ENCODE data around the gene GRB10. TPM values are rescaled to one million over a fixed set of nuclear protein-coding genes. Genes with fewer than 3 reads are reported as not detected.

GRB10 gene
- total RNA-seq, 1 experiment from 2014 or later, result 47.3 TPM

- DNase-seq (ENCODE audit: low spot score), result no peak
Observed at GRCh38 chr7:50693455-50694130, 89.1 kb downstream of the GRB10 start.

- DNase-seq (ENCODE audit: low spot score), result no peak
Observed at GRCh38 chr7:50690541-50691011, 92.1 kb downstream of the GRB10 start.

GRCh38 chr7:50688226-50688590 lies 94.5 kb downstream of the GRB10 start:
- no peak for DNase-seq (ENCODE audit: low spot score)

DNA sequence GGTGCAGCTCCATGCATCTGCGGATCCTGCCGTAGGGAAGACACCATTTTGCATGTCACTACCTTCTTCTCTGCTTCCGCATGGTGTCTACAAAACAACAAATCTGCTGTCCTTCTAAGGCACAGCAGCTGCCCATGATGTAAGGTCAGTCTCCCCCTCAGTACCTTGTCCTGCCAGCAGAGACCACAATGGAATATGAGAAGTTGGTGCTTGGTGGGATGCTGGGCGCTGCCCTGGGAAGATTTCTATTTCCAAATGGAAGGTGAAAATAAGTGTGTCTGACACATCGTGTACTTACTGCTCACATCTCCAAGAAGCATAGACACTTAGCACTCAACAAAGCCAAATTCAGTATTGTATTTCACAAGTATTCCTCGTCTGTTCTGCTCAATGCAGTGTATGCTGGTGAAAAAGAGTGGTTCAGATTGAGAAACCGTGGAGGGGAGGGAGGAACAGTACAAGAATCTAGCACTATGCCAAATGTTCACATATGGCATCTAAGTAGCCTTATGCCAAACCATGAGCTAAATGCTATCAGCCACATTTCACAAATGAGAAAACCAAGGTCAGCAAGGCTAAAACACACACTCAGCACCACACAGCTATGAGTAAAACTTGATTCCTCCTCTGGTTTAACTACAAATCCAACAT lies 95.0 kb downstream of the GRB10 start:
- no peak for DNase-seq (ENCODE audit: low spot score)

- DNase-seq (ENCODE audit: low spot score), result no peak
Observed at GRCh38 chr7:50687096-50687495, 95.6 kb downstream of the GRB10 start.

DNA sequence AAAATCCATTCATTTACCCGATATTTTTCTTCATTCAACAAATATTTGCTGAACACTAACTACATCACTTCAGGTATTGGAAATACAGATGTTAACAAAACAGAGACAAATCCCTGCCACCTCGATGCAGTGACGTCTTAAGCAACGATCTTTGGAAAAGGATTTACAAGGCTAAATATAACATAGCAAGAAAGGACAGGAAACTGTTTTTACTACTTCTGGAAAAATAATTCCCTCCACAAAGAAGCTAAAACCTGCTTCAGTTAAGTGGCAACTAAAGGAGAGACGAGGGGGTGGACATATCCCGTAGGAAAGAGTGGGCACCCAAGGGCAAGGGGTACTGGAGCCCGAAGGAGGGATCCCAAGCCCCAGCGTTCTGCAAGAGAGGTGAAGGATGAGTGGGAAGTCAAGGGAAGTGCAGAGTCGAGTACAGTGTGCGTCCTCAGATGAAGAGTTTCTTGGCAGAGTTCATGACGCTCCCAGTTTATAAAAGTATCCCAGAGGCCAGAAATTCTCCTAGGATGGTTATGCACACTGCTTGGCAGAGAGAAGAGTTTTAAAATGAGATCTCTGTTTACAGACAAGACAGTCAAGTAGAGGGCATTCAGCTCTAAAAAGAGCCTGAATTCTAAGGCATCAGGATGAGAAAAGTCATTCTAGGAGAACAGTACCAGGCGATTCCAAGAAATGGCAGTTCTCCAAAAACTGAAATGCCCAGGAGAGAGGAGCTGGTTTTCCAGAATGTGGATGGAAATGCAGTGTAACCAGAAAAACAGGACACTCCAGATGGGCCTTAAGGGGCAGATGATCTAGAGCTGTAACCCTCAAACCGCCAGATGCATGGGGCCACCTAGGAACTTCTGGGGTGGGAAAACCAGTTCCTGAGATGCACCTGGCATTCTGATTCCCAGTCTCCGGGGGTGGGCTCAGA lies 97.3 kb downstream of the GRB10 start:
- DNase-seq (ENCODE audit: low spot score), result no peak

- no peak for DNase-seq (ENCODE audit: low spot score)
Observed at GRCh38 chr7:50684713-50685075, 98.0 kb downstream of the GRB10 start.

- DNase-seq (ENCODE audit: low spot score), result no peak
Observed at GRCh38 chr7:50684011-50684712, 98.5 kb downstream of the GRB10 start.

GRCh38 chr7:50682573-50682972 lies 100.1 kb downstream of the GRB10 start:
- no peak for DNase-seq (ENCODE audit: low spot score)

GRCh38 chr7:50682079-50682478 lies 100.6 kb downstream of the GRB10 start:
- DNase-seq (ENCODE audit: low spot score), result no peak

DNA sequence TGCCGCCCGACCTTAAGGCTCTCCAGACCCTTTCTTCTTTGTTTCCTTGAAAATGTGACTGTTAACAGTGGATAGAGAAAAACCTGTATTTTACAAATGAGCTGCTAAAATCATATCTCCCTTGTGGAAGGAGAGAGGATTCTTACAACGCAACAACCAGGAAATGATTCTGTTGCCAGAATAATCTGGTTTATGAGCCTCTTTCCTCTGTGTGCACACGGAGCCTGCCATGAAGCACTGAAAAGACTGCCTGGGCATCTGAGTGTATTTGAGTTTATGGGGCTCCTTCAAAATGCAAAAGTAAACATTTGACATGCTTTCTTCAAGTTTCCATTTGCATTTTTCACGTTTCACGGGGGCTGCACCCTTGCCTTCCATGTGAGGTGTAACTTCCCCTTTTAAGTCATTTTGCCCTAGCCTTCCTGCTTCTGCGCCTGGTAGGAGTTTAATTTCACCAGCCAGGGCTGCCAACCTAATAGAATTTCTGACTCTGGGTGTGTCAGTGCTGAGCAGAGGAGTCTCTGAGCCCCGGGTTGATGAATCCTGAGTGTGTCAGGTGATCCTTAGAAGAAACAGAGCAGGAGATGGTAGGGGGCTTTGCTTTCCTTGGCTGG lies 101.2 kb downstream of the GRB10 start:
- DNase-seq (ENCODE audit: low spot score), result no peak

DNA sequence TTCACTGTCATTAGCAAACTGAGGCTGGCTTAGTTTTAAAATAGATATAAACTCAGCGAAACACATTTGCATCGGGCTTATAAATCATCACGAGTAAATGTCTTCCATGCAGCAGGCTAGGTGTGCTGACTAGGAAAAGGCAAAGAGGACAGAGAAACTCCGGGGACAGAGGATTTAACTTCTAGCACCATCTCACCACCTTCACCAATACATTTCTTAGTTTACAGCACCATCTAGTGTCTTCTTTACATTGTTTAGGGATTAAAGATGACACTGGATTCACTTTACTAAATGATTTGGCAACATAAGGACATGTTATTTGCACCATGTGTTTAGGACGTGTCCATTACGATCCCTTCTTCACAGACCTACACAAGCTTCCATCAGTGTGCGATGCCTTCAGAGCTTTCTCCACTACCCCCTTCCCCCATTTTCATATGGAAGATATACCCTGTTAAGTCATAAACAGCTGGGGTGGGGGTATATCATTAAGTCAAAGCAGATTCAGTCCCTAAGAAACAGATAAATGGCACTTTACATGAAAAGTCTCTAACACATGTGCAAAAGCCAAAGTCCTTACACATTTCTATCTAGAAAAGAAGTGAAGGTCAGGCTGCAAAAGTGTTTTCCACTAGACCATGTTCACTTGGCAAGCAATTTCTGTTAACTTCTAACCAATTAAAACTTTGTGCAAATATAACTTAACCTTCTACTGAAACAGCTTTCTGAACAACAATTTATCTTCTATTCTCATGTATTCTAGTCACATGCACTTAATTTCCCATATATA lies 103.3 kb downstream of the GRB10 start:
- peak; percentile 51 for DNase-seq (ENCODE audit: low spot score)

- DNase-seq (ENCODE audit: low spot score), result no peak
Observed at GRCh38 chr7:50678586-50678985, 104.1 kb downstream of the GRB10 start.

DNA sequence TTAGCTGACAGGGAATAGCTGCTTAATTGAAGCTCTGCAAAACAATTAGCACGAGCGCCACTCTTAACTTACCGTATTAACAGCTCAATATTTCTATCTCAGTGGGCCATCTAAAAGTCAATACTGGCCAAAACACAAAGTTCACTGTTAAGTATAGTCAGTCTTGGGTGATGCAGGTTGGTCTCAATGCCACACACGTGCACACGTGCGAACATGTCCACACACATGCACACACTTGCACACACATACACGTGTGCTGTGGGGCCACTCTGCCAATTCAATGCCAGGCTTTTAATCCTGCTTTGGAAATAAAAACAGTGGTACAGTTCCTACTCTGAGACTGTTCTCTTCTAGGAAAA lies 105.1 kb downstream of the GRB10 start:
- DNase-seq (ENCODE audit: low spot score), result no peak

GRCh38 chr7:50676740-50677637 lies 105.7 kb downstream of the GRB10 start:
- DNase-seq (ENCODE audit: low spot score), result no peak

GRCh38 chr7:50676079-50676478 lies 106.6 kb downstream of the GRB10 start:
- DNase-seq (ENCODE audit: low spot score), result no peak

GRCh38 chr7:50674896-50675835 lies 107.5 kb downstream of the GRB10 start:
- DNase-seq (ENCODE audit: low spot score), result no peak

DNA sequence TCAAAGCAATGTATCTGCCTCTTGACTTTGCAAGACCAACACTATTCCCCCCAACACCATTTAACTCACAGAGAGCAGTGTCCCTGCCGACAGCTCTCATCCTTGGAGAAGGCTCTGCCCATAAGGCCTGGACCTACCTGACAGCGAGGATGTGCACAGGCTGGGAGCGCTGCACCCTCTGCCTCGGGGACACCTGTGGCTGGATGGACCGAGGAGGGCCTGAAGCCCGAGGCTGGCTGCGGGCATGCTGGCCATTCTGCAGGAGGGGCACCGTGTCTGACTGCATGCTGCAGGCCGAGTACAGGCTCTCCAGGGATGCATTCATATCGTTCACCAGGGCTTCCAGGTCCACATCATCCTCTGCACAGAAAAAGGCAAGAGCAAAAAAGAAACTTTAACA lies 108.4 kb downstream of the GRB10 start:
- no peak for DNase-seq (ENCODE audit: low spot score)

DNA sequence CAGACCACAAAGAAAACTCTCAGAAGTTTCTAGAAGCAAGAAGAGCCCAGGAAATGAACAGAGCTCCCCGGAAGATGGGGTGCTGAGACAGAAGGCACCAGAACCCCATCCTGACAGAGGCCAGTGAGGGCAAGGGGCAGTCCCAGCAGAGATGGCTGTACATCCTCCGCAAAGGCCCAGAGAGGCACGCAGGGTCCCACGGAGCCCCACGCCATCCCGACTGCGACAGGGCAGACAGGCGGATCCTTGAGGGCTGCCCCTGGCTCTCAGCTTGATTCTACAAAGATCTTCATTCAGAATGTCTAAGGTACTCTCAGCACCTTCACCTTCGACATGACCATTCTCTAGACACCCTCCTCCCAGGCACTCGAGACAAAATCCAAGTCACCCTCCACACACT lies 109.6 kb downstream of the GRB10 start:
- DNase-seq (ENCODE audit: low spot score), result no peak

All from H4 (cell line).